TTC549 (cell line): ENCODE results near the gene POLR2J.
"Not testable (repeated sequence)": the region's sequence is repeated elsewhere in the genome, so short reads cannot be mapped to it uniquely, and the experiment has no call there.

Experiments
- FAIRE-seq: peaks from 2 replicates; lab custom pipeline; 2012; peaks lifted over from hg19 to GRCh38; lab: Jason Lieb, UNC

POLR2J gene

DNA sequence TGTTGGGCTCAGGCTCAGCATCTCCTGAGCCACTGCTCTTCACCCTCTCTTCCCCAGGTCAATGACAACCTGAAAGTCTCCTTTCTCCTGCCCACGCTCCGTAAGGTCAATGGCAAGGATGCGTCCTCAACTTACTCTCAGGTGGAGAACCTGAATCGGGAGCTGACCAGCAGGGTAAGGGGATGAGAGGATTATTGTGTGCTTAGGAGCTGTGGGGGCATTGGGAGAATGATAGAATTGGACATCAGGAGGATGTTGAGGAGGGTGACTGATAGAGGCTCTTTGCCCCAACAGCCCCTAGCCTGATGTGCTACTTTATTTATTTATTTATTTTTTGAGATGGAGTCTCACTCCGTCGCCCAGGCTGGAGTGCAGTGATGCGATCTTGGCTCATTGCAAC, 12.6 kb downstream of the POLR2J start:
- no peak for FAIRE-seq

DNA sequence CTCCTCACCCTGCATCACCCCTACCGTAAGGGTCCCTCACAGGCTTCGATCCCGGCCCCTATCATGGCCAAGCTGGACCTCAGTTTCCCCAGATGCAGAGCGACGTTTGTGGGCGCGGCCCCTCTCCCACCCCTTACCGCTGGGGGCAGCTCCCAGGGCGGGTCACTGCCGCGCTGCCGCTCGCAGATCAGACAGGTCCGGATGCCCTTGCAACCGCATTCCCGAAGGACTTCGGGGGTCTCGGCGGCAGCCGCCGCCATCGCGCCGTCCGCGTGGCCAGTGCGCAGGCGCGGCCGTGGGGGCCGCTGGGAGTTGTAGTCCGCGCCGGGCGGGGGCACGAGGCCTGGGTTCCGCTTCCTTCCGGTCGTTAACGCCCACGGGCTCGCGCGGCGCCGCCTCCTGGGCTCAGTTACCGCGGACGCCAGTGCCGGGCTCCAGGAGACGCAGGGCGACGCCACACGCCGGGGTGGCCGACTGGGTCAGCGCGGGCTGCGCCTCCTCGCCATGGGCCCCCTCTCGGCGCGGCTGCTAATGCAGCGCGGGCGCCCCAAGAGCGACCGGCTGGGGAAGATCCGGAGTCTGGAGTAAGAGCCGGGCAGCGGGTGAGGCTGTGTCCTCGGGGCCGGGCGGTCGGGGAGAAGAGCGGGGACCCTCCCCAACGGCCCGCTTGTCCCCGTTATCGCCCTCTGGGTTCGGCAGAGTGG, 14.0 kb downstream of the POLR2J start, which contains the start of the genes ALKBH4 and LRWD1:
Gene ALKBH4 (minus strand): TSS at position 287 of the 704 bp plus-strand sequence. CDS start 27 bp downstream, at position 260.
Gene LRWD1 (plus strand): TSS at position 408 of the 704 bp plus-strand sequence. CDS start 97 bp downstream, at position 505.
- no peak for FAIRE-seq

DNA sequence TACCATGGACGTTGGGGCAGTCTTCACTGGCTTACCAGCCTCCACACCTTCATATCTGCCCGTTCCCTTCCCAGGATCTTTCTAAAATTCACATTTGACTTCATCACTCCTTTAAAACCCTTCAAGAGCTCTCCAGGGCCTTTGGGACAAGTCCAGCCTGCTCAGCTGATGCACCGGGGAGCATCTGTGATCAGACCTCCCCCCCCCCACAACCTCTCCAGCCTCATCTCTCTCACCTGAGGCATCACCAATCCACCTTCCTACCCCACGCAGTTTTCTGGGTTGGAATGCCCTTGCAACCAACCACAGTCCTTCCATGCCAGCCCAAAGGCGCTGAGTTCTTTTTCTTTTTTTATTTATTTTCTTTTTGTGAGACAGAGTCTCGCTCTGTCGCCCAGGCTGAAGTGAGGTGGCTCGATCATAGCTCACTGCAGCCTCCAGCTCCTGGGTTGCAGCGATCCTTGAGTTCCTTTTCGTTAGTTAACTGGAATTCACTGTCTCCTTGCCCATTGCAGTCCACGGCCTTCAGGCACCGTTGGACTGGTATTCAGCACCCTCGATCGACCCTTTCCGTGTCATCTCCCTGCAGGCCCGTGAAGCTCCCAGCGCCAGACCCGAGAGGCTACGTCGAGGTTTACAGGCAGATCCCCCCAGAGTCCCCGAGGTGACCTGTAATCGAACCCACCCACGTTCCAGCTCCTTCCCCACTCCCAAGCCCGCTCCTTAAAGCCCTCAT, 14.7 kb downstream of the POLR2J start:
- FAIRE-seq: no peak

DNA sequence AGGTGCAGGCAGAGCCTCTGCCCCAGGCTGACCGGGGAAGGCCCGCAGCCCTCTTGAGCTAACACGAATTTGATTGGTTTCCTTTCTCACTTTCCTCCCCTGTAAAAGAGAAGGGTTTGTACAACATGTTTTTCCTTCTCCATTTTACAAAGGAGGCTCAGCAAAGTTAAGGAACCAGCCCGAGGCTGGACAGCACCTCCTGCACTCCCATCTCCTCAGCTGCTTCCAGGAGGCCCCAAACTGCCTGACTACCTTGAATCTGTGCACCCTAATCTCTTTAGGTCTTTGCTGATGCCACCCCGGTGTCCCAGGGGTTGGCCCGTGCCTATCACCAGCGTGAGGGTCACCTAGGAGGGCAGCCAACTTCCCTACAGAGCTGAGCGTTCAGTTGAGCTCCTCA, 18.3 kb downstream of the POLR2J start:
- FAIRE-seq: no peak

DNA sequence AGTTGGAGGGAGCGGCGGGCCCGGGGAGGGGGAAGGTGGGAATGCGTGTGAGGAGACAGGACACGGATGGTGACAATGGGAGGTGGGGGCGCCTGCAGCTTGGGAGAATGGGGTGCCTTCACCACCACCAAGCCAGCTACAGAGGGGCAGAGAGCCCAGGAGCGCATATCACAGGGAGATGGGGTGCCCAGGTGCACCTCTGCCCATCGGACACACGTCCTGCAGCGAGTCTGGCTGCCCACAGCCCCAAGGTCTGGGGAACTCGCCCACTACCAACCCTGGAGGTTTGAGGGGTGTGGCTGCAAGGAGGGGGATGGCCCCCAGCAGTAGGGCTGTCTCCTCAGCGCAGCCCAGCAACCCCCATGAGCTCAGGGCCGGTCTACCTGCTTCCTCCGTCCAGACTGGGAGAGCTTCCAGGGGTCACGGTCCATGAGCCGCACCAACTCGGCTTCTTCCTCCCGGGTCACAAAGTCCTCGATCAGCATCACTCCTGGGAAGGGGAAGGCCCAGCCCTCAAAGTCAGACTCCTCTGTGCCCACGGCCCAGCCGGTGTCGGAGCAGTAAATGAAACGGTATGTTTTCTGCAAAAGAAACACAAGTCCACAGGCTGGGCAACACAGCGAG, 19.4 kb downstream of the POLR2J start:
- FAIRE-seq: no peak

DNA sequence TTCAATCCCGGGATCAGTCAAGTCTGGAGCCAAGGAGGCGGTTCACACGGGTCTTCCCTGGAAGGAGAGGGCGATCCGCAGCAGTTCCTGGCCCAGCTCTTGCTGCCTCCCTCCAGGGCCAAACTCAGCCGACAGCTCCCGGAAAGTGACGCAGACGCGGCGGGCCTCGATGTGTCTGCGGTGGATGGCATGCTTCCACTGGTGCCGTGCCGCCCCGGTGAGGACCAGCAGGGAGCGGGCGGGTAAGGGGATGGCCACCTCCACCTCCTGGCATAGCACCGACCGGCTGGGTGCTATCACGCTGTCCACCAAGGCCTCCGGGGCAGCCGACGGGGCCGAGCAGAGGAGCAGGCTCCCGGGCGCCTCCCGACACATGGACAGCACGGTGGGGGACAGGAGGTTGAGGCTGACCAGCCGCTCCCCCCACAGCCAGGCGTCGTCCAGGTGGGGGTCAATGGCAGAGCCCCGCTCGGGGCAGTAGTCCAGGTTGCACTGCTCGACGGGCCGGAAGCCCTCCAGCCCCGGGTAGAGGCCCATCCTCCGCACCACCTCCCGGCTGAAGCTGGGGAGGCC, 21.3 kb downstream of the POLR2J start:
- FAIRE-seq: no peak

DNA sequence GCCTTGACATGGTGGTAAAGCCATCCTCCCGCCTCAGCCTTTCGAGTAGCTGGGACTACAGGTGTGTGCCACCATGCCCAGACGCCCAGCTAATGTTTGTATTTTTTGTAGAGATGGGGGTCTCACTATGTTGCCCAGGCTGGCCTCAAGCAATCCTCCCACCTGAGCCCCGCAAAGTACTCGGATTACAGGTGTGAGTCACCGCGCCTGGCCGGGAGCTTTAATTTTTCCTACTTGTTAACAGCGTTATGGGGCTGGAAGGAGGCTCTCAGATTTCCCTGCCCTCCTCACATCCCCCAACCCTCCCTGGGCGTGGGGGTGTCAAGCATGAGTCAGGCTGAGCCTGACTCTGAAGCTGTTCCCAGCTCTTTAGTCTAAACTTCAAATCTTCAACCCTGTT, 22.4 kb downstream of the POLR2J start:
- FAIRE-seq: no peak

DNA sequence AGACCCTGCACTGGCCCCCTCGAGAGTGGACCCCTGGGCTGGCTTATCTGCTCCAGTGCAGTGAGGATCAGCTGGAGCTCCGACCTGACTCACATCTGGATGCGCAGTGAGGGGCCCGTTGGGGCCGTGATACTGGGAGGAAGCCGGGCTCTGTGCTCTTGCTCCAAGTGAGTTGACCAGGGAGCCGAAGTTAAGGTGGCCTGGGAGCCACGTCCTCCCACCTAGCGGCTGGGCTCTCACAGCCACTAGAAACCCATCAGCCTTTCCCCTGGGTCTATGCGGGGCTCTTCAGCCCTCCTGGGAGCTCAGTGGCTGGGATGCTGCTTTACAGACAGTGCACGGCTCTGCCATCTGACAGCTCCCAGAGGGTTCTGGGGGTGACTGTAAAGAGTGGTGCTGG, 23.1 kb downstream of the POLR2J start:
- no peak for FAIRE-seq

DNA sequence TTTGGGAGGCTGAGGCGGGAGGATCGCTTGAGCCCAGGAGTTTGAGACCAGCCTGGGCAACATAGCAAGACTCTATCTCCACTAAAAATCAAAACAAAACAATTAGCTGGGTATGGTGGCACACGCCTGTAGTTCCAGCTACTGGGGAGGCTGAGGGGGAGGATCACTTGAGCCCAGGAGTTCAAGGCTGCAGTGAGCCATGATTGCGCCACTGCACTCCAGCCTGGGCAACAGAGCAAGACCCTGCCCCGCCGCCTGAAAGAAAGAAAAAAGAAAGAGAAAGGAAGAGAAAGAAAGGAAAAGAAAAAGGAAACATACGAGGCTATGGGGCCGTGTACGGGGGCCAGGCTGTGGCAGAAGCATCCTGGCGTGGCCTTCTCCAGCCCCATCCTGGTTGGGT, 23.8 kb downstream of the POLR2J start:
- FAIRE-seq: not testable (repeated sequence)

DNA sequence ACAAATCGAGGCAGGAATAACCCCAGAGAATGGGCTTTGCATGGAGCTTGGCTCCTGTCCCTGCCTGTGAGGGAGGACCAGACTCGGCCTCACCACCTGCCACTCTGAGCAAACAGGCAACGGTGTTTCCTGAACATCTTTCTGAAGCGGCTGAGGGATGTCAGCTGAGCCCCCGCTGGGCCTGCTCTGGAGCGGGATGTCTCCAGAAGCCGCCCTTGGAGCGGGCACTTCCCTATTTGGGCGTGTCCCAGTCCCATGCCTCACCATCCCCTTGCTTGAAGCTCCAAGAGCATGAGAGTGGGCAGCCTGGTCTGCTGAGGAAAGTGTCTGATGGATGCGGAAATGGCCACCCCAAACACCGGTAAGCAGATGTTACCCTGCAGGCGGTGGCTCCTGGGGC, 24.3 kb downstream of the POLR2J start:
- FAIRE-seq: no peak

DNA sequence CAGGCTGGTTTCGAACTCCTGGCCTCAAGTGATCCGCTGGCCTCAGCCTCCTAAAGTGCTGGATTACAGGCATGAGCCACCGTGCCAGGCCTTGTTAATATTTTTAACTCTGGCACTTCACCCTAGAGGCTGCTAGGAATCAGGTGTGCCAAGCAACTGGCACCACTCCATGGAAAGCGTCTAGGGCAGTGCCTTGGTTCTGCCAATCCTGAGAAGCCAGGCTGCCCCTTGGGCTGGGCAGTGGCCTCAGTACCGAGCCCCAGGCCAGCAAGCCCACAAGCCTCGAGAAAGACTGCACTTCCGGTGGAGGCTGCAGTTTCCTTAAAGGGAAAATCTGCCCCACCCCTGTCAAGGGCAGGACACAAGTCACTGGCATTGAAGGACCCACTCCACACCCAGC, 25.4 kb downstream of the POLR2J start:
- no peak for FAIRE-seq

DNA sequence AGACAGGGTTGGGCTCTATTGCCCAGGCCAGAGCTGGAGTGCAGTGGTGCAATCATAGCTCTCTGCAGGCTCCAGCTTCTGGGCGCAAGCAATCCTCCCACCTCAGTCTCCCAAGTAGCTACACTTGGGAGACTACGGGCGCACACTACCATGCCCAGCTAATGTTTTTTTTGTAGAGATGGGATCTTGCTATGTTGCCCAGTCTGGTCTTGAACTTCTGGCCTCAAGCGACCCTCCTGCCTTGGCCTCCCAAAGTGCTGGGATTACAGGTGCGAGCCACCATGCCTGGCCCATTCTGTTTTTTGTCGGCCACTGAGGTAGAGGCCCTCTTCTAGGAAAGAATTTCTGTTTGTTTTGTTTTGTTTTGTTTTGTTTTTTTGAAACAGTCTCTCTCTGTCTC, 26.3 kb downstream of the POLR2J start:
- no peak for FAIRE-seq

DNA sequence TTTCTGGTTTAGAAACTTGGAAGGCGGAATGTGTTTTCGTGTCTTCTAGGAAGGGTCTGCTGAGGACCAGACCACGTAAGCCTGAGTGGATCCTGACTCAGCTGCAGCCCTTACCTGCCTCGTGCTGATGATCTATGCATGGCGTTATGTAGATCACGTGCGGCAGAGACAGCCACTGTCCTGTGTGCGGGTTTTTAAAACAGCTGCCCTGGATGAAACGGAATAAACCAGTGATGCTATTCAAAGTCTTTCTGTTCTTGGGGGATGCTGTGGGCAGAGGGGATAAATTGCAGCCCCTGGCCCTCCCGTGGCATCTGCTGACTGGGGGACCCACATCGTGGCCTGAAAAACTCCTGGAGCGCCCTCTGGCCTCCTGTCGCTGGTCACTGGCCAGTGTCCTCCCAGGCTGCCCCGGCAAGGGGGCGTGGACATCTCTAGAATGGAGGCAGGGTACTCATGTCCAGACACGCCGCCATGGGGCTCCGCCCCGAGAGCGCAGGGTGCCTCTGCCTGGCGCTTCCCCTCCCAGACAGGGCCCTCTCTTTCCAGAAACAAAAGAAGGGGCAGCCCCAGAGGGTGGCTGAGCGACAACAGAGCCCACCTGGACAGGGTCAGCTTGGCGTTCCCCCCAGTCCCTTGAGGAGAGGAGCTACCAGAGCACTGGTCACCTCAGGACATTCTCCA, 27.2 kb downstream of the POLR2J start:
- no peak for FAIRE-seq

DNA sequence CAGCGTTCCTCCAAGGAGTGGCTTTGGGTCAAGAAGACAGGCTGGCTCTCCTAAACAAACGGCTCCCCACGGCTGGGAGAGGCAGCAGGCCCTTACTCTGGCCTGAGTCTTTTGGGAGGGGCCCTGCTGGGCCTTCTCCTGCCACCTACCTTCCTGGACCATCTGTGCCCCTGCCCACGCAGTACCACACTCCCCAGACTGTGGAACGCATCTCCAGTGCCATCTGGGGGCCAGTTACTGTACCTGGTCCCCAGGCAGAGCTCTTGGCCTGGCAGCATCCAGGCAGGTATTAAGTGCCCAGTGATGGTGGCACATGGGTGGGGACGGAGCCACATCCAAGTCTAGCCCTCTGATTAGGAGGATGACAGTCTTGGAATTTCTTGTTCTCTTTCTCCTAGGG, 28.5 kb downstream of the POLR2J start:
- FAIRE-seq: no peak

DNA sequence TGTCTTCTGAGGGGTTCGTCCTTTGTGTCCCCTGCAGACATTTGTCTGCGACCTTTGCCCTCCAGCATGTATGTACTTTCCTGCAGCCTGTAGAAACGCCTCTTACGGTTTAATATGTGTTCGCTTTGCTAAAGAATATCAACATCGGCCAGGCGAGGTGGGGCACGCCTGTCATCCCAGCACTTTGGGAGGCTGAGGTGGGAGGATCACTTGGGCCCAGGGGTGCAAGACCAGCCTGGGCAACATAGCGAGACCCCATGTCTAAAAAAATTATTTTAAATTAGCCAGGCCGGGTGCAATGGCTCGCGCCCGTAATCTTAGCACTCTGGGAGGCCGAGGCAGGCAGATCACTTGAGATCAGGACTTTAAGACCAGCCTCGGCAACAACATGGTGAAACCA, 29.6 kb downstream of the POLR2J start:
- FAIRE-seq: no peak

DNA sequence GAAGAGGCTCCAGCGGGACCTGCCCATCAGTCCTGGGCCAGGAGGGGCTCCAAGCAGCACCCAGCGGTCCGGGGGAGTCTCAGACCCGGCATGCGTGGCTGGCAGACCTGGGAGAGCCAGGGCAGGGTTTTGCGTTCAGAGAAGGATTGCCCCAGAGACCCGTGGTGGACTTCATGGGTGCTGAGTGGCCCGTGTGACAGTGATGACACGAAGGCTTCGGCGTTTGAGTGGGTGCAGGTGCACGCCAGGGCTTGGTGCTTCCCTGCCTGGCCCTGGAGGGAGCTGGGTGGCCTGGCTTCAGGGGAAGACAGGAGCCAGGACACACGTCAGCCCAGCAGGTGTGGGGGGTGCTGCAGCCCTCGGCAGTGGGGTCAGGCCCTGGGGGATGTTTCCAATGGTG, 31.4 kb downstream of the POLR2J start:
- no peak for FAIRE-seq

DNA sequence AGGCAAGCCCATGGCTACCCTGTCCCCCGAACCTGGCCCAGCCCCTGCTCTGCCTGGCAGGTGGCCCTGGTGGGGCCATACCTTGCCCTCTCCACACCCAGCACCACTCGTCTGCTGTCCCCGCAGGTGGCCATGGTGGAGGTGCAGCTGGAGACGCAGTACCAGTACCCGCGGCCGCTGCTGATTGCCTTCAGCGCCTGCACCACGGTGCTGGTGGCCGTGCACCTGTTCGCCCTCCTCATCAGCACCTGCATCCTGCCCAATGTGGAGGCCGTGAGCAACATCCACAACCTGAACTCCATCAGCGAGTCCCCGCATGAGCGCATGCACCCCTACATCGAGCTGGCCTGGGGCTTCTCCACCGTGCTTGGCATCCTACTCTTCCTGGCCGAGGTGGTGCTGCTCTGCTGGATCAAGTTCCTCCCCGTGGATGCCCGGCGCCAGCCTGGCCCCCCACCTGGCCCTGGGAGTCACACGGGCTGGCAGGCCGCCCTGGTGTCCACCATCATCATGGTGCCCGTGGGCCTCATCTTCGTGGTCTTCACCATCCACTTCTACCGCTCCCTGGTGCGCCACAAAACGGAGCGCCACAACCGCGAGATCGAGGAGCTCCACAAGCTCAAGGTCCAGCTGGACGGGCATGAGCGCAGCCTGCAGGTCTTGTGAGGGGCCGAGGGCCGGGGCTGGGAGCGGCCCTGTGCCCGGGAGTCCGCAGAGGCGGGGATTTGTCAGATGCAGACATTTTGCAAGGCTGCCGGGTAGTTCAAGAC, 32.1 kb downstream of the POLR2J start:
- no peak for FAIRE-seq

DNA sequence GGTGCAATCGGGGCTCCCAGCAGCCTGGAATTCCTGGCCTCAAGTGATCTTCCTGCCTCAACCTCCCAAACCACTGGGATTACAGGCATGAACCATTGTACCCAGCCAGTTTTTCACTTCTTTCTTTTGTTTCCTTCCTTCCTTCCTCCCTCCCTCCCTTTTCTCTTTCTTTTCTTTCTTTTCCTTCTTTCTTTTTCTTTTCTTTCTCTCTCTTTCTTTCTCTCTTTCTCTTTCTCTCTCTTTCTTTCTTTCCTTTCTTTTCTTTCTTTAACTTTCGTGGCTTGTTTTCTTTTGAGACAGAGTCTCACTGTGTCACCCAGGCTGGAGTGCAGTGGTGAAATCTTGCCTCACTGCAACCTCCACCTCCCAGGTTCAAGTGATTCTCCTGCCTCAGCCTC, 33.0 kb downstream of the POLR2J start:
- FAIRE-seq: no peak

DNA sequence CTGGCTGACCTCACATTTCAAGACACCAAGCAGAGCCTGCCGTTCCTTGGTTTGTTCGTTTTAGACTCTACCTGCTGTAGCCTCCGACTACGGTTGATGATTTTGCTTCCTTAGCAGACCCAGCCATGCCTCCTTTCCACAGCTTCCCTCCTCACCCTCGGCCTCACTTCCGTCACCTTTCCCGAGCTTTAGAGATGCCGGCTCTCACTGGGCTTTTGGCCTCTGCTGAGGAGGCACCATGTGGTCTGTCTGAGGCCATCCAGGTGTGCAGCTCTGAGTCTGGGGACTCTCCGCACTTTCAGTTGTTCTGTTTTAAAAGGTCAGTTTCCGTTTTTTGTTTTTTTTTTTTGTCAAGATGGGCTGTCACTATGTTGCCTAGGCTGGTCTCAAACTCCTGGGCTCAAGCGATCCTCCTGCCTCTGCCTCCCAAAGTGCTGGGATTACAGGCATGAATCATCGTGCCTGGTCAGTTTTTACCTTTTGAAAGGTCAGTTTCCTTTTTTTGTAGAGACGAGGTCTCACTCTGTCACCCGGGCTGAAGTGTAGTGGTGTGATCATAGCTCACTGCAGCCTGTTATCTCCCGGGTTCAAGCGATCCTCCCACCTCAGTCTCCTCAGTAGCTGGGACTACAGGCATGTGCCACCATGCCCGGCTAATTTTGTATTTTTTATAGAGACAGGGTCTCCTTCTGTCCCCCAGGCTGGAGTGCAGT, 33.6 kb downstream of the POLR2J start:
- FAIRE-seq: no peak

DNA sequence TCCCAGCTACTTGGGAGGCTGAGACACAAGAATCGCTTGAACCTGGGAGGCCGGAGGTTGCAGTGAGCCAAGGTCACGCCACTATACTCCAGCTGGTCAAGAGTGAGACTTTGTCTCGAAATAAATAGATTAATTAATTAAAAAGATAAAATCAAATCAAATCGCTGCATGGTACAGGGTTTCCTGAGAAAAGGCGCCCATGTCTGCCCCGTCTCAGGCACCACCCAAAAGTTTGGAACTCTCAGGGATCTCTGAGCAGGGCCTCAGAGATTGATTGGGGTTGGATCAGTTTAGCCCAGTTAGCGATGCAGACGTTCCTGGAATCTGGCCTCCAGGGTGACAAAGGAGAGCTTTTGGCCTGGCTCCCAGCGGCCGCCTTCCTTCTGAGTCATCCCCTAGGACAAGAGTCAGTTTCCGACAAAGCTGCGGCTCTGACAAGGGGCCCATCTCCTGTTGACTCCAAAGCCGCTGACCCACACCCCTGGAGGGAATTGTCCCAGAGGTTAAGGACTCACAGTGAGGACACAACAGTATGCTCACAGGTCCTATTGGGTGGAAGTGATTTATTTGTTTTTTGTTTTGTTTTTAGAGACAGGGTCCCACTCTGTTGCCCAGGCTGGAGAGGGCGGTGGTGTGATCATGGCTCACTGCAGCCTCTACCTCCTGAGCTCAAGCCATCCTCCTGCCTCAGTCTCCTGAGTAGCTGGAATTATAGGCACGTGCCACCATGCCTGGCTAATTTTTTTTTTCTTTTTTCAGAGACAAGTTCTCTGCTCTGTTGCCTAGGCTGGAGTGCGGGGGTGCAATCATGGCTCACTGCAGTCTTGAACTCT, 38.5 kb downstream of the POLR2J start:
- FAIRE-seq: no peak
